ENCODE data around the gene RPF1. TPM values are rescaled to one million over a fixed set of nuclear protein-coding genes. Genes with fewer than 3 reads are reported as not detected.
"Not testable (repeated sequence)": the region's sequence is repeated elsewhere in the genome, so short reads cannot be mapped to it uniquely, and the experiment has no call there.

RPF1 gene
- 52.7 TPM for polyA plus RNA-seq (2013, experiment 1 of 4)
- polyA plus RNA-seq (2013, experiment 2 of 4), result 58.3 TPM
- 51.9 TPM for polyA plus RNA-seq (2013, experiment 3 of 4)
- polyA plus RNA-seq (2013, experiment 4 of 4), result 62.8 TPM

GRCh38 chr1:84478876-84479868, at the start of gene RPF1:
RPF1 (plus strand) TSS chr1:84479266; CDS start chr1:84479282, 16 bp downstream.
- H3K4me1 ChIP-seq (ENCODE audit: control insufficient read depth, insufficient read depth, low read length), result peaks cover 6% of the 10 kb centered on the region
- H3K27me3 ChIP-seq (ENCODE audit: control insufficient read depth, insufficient read depth, low read length, poor library complexity, severe bottlenecking), result peaks cover 41% of the 10 kb centered on the region
- no peak within 1 kb of the TSS for H3K27ac ChIP-seq (ENCODE audit: insufficient read depth, low read depth, low read length, poor library complexity, severe bottlenecking)
- H3K36me3 ChIP-seq (ENCODE audit: control insufficient read depth, insufficient read depth, low read length), result no peaks in the 10 kb centered on the region
- H3K9me3 ChIP-seq (ENCODE audit: control insufficient read depth, low read length), result no peaks in the 10 kb centered on the region
- WGBS, 2 experiments, result 6% methylated on average over 51 of the region's 51 CpGs
- H3K4me3 ChIP-seq (ENCODE audit: insufficient read depth, low read depth, low read length), result peak within 1 kb of the TSS; percentile 67

- H3K27ac ChIP-seq (ENCODE audit: insufficient read depth, low read depth, low read length, poor library complexity, severe bottlenecking), result no peak overlapping the region
- WGBS, 2 experiments, result 80% methylated on average over 2 of the region's 2 CpGs
- H3K27me3 ChIP-seq (ENCODE audit: control insufficient read depth, insufficient read depth, low read length, poor library complexity, severe bottlenecking), result no peaks in the 10 kb centered on the region
- H3K36me3 ChIP-seq (ENCODE audit: control insufficient read depth, insufficient read depth, low read length), result no peaks in the 10 kb centered on the region
- no peaks in the 10 kb centered on the region for H3K9me3 ChIP-seq (ENCODE audit: control insufficient read depth, low read length)
- H3K4me3 ChIP-seq (ENCODE audit: insufficient read depth, low read depth, low read length), result no peak overlapping the region
- peaks cover 4% of the 10 kb centered on the region for H3K4me1 ChIP-seq (ENCODE audit: control insufficient read depth, insufficient read depth, low read length)
These were observed 48.5 kb upstream of the RPF1 start for GRCh38 chr1:84430546-84430945.

- Histone ChIP-seq H3K4me3 (ENCODE audit: insufficient read depth, low read depth, low read length) (no peak overlapping the region), H3K27me3 (ENCODE audit: control insufficient read depth, insufficient read depth, low read length, poor library complexity, severe bottlenecking) (no peaks in the 10 kb centered on the region), H3K27ac (ENCODE audit: insufficient read depth, low read depth, low read length, poor library complexity, severe bottlenecking) (peak overlapping the region; percentile 32), H3K36me3 (ENCODE audit: control insufficient read depth, insufficient read depth, low read length) (no peaks in the 10 kb centered on the region), H3K4me1 (ENCODE audit: control insufficient read depth, insufficient read depth, low read length) (peaks cover 4% of the 10 kb centered on the region), H3K9me3 (ENCODE audit: control insufficient read depth, low read length) (no peaks in the 10 kb centered on the region)
- WGBS, 2 experiments, result 58 to 63% methylated on average over 10 to 11 of the region's 11 CpGs
These were observed 45.6 kb upstream of the RPF1 start for GRCh38 chr1:84433258-84434080.

GRCh38 chr1:84434081-84434769, 44.8 kb upstream of the RPF1 start:
- Histone ChIP-seq H3K27ac (ENCODE audit: insufficient read depth, low read depth, low read length, poor library complexity, severe bottlenecking) (no peak overlapping the region), H3K27me3 (ENCODE audit: control insufficient read depth, insufficient read depth, low read length, poor library complexity, severe bottlenecking) (no peaks in the 10 kb centered on the region), H3K4me3 (ENCODE audit: insufficient read depth, low read depth, low read length) (no peak overlapping the region), H3K36me3 (ENCODE audit: control insufficient read depth, insufficient read depth, low read length) (no peaks in the 10 kb centered on the region), H3K9me3 (ENCODE audit: control insufficient read depth, low read length) (no peaks in the 10 kb centered on the region), H3K4me1 (ENCODE audit: control insufficient read depth, insufficient read depth, low read length) (peaks cover 4% of the 10 kb centered on the region)
- WGBS, 2 experiments, result 74 to 76% methylated on average over 6 of the region's 6 CpGs

GRCh38 chr1:84434801-84435549, 44.1 kb upstream of the RPF1 start:
- Histone ChIP-seq H3K36me3 (ENCODE audit: control insufficient read depth, insufficient read depth, low read length) (no peaks in the 10 kb centered on the region), H3K27me3 (ENCODE audit: control insufficient read depth, insufficient read depth, low read length, poor library complexity, severe bottlenecking) (no peaks in the 10 kb centered on the region), H3K9me3 (ENCODE audit: control insufficient read depth, low read length) (no peaks in the 10 kb centered on the region), H3K4me3 (ENCODE audit: insufficient read depth, low read depth, low read length) (no peak overlapping the region), H3K27ac (ENCODE audit: insufficient read depth, low read depth, low read length, poor library complexity, severe bottlenecking) (no peak overlapping the region), H3K4me1 (ENCODE audit: control insufficient read depth, insufficient read depth, low read length) (peaks cover 4% of the 10 kb centered on the region)
- WGBS, 2 experiments, result 43 to 44% methylated on average over 4 of the region's 4 CpGs

GRCh38 chr1:84436876-84437655, 42.0 kb upstream of the RPF1 start:
- WGBS, 2 experiments, result 84 to 87% methylated on average over 4 to 5 of the region's 5 CpGs
- no peak overlapping the region for H3K4me3 ChIP-seq (ENCODE audit: insufficient read depth, low read depth, low read length)
- no peak overlapping the region for H3K27ac ChIP-seq (ENCODE audit: insufficient read depth, low read depth, low read length, poor library complexity, severe bottlenecking)
- H3K9me3 ChIP-seq (ENCODE audit: control insufficient read depth, low read length), result no peaks in the 10 kb centered on the region
- no peaks in the 10 kb centered on the region for H3K27me3 ChIP-seq (ENCODE audit: control insufficient read depth, insufficient read depth, low read length, poor library complexity, severe bottlenecking)
- H3K4me1 ChIP-seq (ENCODE audit: control insufficient read depth, insufficient read depth, low read length), result peaks cover 4% of the 10 kb centered on the region
- H3K36me3 ChIP-seq (ENCODE audit: control insufficient read depth, insufficient read depth, low read length), result no peaks in the 10 kb centered on the region

GRCh38 chr1:84442256-84442655, 36.8 kb upstream of the RPF1 start:
- no peaks in the 10 kb centered on the region for H3K4me1 ChIP-seq (ENCODE audit: control insufficient read depth, insufficient read depth, low read length)
- WGBS, 2 experiments, result 87 to 89% methylated on average over 2 of the region's 2 CpGs
- H3K9me3 ChIP-seq (ENCODE audit: control insufficient read depth, low read length), result no peaks in the 10 kb centered on the region
- no peak overlapping the region for H3K27ac ChIP-seq (ENCODE audit: insufficient read depth, low read depth, low read length, poor library complexity, severe bottlenecking)
- H3K27me3 ChIP-seq (ENCODE audit: control insufficient read depth, insufficient read depth, low read length, poor library complexity, severe bottlenecking), result no peaks in the 10 kb centered on the region
- no peak overlapping the region for H3K4me3 ChIP-seq (ENCODE audit: insufficient read depth, low read depth, low read length)
- H3K36me3 ChIP-seq (ENCODE audit: control insufficient read depth, insufficient read depth, low read length), result no peaks in the 10 kb centered on the region

- 87 to 88% methylated on average over 7 of the region's 7 CpGs for WGBS, 2 experiments
- H3K9me3 ChIP-seq (ENCODE audit: control insufficient read depth, low read length), result not testable (repeated sequence)
These were observed 36.1 kb upstream of the RPF1 start for GRCh38 chr1:84442747-84443646.

More at GRCh38 chr1:84442747-84443646, 36.1 kb upstream of the RPF1 start:
- not testable (repeated sequence) for H3K27ac ChIP-seq (ENCODE audit: insufficient read depth, low read depth, low read length, poor library complexity, severe bottlenecking); H3K36me3 ChIP-seq (ENCODE audit: control insufficient read depth, insufficient read depth, low read length); H3K27me3 ChIP-seq (ENCODE audit: control insufficient read depth, insufficient read depth, low read length, poor library complexity, severe bottlenecking); H3K4me3 ChIP-seq (ENCODE audit: insufficient read depth, low read depth, low read length); H3K4me1 ChIP-seq (ENCODE audit: control insufficient read depth, insufficient read depth, low read length)

All from ectodermal cell (in vitro differentiated cells).